NCI-H1417 (cell line): ENCODE measurements around the gene TXNDC5.
"Not testable (repeated sequence)": the region's sequence is repeated elsewhere in the genome, so short reads cannot be mapped to it uniquely, and the experiment has no call there.

Experiments used
- DNase-seq, 3 experiments: peaks; one replicate each; lab custom pipeline; 2025; lab: John Stamatoyannopoulos, UW

TXNDC5 gene

DNA sequence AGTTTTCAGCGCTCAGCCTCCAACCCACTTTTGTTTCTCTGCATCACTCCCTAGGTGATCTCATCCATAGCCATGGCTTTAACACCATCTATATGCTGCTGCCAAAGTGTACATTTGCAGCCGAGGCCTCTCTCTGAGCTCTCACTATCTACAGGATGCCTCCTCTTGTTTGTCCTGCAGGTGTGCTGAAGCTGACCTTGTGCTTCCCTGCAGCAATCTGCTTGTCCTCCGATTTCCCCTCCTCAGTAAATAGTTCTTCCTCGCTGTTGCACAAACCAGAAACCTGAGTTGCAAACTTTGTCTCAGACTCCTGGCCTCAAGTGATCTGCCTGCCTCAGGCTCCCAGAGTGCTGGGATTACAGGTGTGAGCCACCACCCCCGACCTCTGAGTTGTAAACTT lies 3.7 kb upstream of the TXNDC5 start:
- DNase-seq, result no peak

DNA sequence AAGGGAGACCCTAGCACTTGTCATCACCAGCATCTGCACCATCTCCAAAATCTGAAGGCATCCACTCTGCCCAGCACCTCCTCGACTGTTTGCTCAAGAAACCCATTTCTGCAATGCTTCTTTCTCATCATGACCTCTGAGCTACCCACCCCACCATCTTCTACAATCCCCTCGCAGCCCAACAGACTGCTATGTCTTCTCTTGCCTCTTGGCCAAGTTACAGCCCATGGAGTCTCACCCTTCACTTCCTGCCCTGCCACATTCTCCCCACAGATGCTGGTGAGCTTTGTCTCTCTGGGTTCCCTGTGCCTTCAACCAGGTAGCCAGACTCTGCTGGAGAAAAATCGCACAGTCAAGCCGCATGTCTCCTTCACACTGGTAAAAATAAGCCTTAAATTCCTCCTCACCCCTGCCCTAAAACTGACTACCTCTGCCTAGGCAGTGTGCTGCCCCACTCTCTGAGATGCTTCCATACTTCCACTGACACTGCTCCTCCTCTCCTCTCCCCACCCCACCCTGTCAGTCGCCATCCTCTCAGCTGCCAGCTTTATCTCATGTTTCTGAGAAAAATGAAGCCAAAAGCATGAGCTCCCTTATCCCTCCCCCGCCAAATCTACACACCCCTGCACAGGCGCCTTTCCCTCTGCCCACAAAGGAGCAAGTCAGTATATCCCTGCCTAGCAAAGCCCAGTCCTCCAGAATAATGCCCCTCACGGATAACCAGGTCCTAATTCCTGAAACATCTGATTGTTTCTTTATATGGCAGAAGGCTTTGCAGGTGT lies 2.3 kb upstream of the TXNDC5 start:
- no peak for DNase-seq

GRCh38 chr6:7912024-7912423 lies 1.4 kb upstream of the TXNDC5 start:
- no peak for DNase-seq

DNA sequence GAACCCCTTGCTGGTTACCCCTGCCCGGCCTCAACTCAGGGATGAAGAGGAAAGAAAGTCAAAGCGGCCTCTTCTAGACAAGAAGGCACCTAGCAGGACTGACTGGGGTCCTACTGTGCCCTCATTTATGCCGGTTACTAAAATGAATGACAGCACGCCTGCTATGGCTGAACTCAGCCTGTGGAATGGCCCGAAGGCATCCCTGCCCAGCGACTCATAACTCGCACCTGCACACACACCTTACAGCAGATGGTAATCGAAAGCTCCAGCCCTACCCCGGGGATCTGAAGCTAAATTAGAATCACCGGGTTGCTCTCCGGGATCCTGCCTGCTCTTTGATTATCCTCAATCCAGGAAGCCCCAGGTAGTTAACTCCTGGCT lies 747 bp upstream of the TXNDC5 start:
- DNase-seq, result peak in 2 of 3 experiments; percentile 82 to 94

- DNase-seq, result peak in 1 of 3 experiments; percentile 61
Measured at GRCh38 chr6:7910298-7910653, 312 bp downstream of the TXNDC5 start.

DNA sequence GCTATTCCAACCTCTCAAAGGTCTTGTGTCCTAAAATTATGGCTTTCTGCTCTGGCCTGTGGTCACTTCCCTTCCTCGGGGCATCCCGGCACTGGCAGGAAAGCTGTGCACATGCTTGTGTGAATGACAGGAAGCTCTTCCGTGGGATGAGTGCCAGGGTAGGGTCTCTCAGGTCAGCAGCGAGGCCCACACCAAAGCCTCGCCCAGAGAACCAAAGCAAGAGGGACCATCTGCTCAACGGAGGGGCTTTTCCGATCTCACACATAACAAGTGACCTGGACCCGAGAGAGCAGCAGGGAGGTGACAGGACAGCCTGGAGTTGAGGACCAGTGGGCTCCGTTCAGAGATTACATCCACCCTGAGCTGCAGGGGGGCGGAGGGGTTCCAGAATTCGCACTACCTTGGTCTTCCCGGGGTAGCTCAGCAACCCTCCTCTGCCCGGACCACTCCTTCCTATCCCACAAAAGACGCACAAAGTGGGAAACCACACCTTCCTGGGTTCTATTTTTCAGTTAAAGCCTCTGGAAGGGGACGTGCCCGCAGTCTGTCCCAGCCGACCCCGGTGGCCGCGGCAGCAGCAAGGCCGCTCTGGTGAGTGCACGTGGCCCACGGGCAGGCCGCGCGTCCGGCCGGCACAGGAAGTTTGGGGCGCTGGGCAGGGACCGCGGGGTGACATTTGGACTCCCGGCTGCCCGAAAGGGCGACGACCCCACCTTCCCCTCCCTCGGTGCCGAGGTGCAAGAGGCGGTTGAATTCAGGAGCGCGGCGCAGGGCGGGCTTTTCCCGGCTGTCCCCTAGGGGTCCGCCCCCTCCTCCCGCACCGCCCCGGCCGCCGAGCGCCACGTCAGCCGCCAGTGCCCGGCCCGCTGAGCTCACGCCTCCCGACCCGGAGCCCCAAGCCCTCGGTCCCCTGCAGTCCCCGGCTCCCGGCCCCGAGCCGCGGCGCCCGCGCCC lies 988 bp downstream of the TXNDC5 start:
- DNase-seq, result peak in 2 of 3 experiments; percentile 60 to 66

DNA sequence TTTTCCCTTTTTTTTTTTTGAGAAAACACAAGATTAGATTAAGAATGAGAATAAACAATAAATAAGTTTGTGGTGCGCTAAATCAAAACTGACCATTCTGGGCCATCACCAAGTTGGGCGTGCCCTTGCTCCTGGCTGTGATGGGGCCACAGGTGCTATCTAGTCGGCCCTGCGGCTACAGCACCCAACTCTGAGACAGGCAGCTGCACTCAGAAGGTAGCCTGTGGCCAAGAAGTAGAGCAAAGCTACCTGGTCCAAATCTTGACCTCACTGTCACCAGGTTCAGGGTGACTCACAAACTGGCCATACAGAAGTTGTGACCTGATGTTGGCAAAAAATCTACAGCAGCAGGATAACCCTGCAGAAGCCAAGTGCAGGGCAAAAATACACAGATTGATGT lies 3.4 kb downstream of the TXNDC5 start:
- DNase-seq, result no peak

GRCh38 chr6:7906741-7907140 lies 3.8 kb downstream of the TXNDC5 start:
- DNase-seq, result no peak

DNA sequence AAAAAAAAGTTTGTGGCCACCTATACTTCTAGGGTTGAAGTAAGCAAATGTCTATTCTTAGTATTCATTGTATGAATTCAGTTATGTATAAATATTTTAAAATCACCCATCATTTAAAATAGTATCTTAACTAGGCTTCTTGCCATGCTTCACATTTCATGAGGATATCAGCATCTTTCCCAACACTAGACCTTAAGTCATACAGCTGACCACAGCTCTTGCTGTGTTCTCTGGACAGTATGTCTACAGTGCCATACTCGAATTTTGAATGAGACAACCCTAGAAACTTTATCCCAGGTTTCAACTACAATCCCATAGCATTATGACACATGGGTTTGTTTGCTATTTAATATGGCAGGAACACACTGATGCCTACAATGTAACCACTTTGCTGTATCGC lies 5.2 kb downstream of the TXNDC5 start:
- no peak for DNase-seq

- DNase-seq, result no peak
Measured at GRCh38 chr6:7904654-7905319, 5.8 kb downstream of the TXNDC5 start.

DNA sequence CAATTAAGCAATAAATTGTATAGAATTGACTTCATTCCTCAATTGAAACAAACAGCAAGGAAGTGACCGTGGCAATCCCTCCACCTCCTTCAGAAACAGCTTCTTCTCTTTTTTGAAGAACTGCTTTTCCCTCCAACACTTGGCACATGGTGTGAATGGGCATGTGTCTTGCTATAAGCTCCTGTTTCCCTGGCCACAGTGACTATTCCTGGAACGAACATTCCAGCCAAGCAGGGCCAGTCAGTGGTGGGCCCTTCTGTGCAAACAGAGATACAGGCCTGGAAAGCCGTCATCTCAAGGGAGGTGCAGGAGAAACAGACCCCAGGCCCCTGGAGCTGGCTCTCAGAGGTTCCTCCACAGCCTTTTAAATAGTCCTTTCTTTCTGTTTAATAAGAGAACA lies 6.9 kb downstream of the TXNDC5 start:
- DNase-seq, result no peak

DNA sequence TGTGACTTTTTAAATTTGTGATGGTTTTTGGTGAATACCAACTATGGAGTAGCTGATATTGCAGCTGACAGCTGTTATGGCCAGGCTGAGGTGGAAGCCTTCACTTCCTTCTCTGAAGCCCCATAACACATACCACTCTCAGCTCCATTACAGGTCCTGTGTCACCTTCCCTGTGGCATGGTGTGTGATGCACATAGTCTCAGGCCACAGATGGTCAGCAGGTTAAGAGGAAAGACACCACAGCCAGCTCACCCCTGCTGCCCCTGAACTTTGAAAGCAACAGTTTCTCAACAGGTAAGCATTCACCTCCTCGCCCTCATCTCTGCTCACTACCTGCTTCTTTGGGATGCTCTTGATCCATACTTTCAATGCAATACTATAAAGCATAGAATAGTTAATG lies 7.7 kb downstream of the TXNDC5 start:
- DNase-seq, result no peak

- DNase-seq, result no peak
Measured at GRCh38 chr6:7902221-7902620, 8.4 kb downstream of the TXNDC5 start.

DNA sequence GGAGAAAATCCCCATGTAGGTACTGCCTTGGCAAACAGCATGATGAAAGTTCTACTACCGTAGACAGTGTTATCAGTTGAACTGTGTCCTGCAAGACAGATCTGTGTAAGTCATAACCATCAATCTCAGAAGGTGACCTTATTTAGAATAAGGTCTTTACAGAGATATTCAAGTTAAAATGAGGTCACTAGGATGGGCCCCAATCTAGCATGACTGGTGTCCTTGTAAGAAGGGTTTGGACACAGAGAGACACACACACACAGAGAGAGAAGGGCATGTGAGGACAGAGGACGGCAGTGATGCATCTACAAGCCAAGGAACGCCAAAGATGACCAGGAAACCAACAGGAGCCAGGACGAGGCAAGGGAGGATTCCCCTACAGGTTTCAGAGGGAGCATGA lies 8.8 kb downstream of the TXNDC5 start:
- no peak for DNase-seq

- no peak for DNase-seq
Measured at GRCh38 chr6:7901056-7901455, 9.5 kb downstream of the TXNDC5 start.

GRCh38 chr6:7900621-7901020 lies 10.0 kb downstream of the TXNDC5 start:
- no peak for DNase-seq

DNA sequence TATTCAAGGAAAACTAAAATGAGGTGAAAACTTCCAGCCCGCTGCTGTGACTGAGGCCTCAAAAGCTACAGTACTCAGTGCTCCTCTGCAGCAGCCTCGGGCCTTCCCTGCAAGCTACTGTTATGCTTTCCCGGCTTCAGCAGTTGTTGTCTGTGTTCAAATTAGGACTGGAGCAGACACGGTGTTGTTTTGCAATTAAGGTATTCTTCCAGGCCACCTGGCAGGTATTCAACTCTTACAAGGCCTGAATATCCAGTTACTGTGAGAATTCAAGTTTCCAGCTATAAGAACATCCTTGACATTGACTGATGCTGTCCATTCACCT lies 10.7 kb downstream of the TXNDC5 start:
- no peak for DNase-seq

DNA sequence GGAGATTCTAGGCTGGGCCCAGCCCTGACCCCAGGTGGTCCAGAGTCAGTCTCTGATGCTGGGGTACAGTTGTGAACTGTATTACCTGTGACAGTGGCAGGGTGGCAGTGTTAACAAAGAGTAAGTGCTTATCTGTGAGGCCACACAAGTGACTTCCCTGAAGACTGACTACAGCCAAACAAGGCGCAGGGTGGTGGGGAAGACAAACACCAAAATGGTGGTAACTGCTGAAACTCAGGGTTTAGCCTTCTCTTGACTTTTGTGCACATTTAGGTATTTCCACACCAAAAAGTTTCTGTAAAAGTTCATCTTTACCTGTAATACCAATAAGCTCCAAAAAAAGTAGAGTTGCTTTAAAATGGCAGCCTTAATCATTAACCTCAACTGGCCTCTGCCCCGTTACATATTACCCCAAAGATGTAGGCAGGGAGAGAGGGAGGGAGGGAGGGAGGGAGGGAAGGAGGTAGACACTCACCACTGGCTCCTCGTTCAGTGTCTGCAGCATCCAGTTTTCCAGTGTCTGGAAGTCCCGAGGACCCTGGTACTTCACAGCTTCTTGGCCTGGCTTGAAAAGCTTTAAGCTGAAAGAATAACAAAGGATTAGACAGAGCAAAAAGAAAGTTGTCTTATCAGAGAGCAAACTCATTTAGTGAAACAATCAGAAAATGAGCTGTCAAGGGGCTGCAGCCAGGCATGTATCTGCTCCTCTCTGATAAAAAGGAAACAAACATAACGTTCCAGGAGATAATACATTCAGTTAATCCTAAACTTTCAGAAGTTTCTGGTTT lies 11.3 kb downstream of the TXNDC5 start:
- peak in 1 of 3 experiments; percentile 10 for DNase-seq

- not testable (repeated sequence) for DNase-seq
Measured at GRCh38 chr6:7898193-7898586, 12.4 kb downstream of the TXNDC5 start.

GRCh38 chr6:7897461-7898192 lies 13.0 kb downstream of the TXNDC5 start:
- no peak for DNase-seq

DNA sequence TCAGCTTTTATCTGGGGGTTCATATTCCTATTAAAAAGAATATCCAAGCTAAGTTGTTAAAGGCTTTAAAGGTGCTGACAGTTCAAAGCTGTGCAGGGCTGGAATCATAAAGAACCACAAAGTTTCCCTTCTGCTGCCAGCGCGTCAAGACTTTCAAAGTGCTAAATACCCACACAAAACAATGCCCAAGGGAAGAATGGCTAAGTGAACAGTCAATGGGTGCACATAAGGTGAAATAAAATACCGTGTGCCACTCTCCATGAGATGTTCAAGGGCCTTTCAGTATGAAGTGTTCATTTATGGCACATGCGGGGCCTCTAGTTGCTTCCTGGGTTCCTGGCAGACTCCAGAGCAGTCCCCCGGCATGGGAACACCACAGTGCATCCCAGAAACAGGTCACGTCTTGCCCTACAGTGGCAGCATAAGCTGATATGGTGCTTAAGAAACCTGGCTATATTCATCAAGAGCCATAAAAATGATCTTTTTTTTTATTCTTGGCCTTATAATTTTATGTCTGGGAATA lies 14.1 kb downstream of the TXNDC5 start:
- peak in 1 of 3 experiments; percentile 42 for DNase-seq
